ENCODE measurements around the gene ATG3.
"Not testable (repeated sequence)": the region's sequence is repeated elsewhere in the genome, so short reads cannot be mapped to it uniquely, and the experiment has no call there.

The ATG3 gene

GRCh38 chr3:112560721-112561483 is 860 bp downstream of the ATG3 start:
- peak; percentile 90 for DNase-seq (ENCODE audit: low read depth)

DNA sequence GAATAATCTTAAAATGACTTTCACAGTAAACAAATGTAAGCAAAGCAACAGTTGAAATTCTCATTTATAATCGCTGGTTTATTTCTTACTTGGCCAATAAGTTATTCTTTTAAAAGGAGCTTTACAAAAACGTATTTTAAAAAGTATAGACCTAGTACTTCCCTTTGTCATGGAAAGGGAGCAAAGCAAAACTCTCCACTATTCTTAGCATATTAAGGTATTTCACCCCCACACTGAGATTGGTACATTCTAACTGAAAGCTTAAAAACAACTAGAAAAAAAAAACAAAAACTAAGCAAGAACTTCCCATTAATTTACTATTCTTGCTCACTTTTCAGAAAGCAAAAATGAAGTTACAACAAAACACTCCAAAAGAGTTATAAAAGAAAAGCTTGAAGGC is 1.5 kb downstream of the ATG3 start:
- DNase-seq (ENCODE audit: low read depth), result no peak

- DNase-seq (ENCODE audit: low read depth), result no peak
Observed at GRCh38 chr3:112557976-112558375, 3.8 kb downstream of the ATG3 start.

- peak; percentile 13 for DNase-seq (ENCODE audit: low read depth)
Observed at GRCh38 chr3:112555535-112556170, 6.1 kb downstream of the ATG3 start.

DNA sequence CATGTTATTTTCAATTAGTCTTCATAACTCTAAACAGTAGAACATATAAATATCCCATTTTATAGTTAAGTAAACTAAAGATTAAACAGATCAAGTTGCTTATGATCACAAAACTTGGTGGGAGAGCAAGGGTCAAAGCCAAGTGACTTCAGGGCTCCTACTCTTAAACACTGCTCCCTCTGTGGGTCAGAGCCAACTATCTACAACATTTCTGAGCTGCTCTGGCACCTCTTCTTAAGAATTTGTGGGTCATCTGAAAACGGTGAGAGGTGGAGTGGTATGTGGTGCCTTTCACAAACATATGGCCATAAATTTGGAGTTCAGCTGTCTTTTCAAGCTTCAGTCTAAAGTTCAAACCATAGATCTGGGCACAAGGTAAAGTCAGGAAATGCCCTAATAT is 10.9 kb downstream of the ATG3 start:
- no peak for DNase-seq (ENCODE audit: low read depth)

DNA sequence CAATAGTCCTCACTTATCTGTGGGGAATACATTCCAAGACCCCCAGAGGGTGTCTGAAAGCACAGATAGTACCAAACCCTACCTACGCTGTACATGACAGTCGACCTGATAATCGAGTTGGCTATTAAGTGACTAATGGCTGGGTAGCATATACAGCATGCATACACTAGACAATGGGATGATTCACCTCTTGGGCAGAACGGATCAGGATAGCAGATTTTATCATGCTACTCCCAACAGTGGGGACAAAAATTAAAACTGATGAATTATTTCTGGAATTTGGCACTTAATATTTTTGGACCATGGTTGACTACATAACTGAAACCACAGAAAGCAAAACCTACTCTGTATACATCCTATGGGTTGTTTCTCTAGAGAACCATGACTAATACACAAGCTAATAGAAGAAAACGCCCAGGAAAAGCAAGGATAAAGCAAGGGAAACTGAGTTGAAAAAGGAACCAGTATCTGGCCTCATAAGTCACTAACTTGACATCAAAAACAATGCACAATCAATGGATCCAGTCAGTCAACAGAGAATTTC is 15.5 kb downstream of the ATG3 start:
- DNase-seq (ENCODE audit: low read depth), result no peak

GRCh38 chr3:112539825-112540650 is 21.7 kb downstream of the ATG3 start:
- DNase-seq (ENCODE audit: low read depth), result no peak

DNA sequence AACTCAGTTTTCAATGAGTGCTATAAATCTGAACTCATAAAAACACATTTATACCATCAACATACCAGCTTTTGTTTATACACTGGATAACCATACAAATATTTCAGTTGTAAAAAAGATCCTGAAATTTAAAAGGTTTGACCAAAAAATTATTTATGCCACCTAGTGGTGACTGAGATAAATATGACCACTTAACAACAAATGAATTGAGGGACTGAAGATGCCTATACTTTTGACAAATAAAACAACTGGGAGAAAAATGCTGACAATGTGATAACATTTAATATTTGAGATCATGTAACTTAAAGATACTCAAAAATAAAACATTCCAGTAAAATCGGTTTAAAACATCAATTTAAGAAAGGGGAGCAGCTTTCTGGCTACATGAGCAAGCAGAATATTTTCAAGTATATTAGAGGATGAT is 30.4 kb downstream of the ATG3 start:
- peak; percentile 37 for DNase-seq (ENCODE audit: low read depth)

DNA sequence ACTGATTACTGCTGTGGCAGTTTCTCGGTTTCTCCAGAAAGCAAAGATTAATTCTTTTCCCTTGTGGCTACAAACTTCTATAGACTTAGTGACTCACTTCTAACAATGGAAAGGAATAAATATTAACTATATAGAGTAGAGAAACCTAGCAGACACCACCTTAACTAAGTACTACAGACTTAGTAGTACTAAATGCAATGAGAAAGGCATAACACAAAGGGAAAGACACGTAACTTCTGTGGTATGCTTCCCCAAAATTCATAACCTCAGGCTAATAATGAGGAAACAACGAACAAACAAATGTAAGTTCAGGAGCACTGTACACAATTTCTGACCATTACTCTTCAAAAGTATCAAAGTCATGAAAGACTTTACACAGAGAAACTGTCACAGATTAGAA is 31.2 kb downstream of the ATG3 start:
- no peak for DNase-seq (ENCODE audit: low read depth)

GRCh38 chr3:112524127-112524526 is 37.6 kb downstream of the ATG3 start:
- not testable (repeated sequence) for DNase-seq (ENCODE audit: low read depth)

DNA sequence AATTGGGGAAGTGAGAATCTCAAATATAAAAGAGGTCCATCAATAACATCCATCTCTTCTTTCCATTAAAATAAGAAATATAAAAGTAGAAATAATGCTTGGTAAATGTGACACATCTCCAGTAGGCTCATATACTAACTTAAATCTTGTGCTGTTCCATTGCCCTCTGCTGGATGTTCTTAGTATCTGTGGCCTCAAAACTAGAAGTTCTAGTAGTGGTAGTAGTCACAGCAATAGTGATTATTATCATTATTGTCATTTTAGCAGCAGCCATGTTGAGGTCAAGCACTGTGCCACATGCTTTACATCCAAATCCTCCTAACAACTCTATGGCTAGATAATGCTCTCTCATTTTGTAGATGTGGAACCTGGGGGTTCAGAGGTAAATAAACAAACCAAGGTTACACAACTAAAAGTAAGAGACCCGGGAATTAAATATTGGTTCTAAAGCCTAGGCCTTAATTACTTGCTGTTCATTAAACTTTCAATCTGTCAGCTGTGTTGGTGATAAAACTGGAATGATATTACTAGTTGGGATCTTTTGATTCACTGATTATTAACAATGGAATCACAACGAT is 42.2 kb downstream of the ATG3 start:
- peak; percentile 77 for DNase-seq (ENCODE audit: low read depth)

DNA sequence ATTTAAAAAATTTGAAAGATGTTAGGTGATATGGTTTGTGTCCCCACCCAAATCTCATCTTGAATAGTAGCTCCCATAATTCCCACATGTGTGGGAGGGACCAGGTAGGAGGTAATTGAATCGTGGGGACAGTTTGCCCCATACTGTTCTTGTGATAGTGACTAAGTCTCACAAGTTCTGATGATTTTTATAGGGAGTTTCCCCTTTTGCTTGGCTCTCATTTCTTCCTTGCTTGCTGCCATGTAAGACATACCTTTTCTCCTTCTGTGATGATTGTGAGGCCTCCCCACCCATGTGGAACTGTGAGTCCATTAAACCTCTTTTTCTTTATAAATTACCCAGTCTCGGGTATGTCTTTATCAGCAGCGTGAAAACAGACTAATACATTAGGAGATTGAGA is 42.8 kb downstream of the ATG3 start:
- peak; percentile 21 for DNase-seq (ENCODE audit: low read depth)

DNA sequence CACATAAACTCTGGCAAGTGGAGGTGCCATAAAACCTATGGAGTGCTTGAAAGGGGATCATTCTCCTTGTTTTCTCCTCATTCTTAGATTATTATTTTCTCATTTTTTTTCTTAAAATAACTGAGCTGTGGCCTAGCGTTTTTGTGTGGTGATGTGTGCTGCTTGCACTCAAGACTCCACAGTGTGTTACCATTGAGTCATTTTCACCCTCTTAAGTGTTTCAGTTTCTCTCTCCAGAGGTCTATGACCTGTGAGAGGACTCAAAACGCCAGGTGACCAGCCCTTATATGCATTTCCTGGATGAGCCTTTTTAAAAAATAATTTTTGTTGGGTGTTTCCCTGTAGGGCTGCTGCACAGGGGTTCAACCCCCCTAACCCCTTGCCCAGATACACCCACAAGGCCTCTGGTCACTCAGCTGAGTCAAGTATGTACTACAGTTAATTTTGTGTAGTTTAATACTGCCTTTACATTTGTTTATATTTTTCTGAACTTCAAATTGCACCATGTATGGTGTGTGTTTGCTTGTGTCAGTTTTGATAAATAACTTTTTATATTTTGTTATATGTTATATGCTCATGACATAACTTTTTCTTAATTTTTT is 47.1 kb downstream of the ATG3 start:
- DNase-seq (ENCODE audit: low read depth), result peak; percentile 37

- DNase-seq (ENCODE audit: low read depth), result no peak
Observed at GRCh38 chr3:112512320-112512719, 49.4 kb downstream of the ATG3 start.

DNA sequence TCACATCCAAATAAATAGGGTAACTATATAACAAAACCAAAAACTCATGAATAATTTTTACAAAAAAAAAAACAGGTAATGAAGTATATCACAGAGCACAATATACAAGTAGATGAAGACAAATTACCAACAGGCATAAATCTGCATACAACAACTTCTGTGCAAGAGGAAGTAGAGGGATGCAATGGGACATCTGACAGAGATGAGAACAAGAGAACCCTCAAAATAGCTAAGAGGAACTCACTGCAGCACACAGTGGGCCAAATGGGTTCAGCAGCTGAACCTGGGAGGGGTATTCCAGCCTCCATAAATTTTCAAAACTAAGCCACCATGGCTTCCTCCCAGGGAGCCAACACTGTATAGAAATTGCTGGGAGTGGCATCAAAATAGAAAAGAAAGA is 52.9 kb downstream of the ATG3 start:
- no peak for DNase-seq (ENCODE audit: low read depth)

DNA sequence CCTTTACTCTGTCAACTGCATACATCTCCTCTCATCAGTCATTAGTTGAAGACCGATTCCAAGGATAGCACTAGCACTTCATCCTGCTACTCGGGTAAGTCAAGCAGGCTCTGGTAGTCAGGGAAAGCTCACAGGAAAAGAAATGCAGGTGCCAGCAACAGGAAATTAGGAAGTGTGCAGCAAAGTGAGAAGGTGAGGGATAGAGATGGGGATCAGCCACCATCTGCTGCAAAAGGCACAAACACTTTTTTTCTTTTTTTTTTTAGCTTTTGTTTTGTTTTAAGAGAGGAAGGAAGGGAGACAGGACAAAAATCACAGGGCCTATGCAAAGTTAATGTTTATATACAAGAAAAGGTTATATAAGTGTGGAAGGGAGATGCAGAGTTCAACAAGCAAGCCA is 53.5 kb downstream of the ATG3 start:
- peak; percentile 4 for DNase-seq (ENCODE audit: low read depth)

- no peak for DNase-seq (ENCODE audit: low read depth)
Observed at GRCh38 chr3:112505907-112506306, 55.9 kb downstream of the ATG3 start.

DNA sequence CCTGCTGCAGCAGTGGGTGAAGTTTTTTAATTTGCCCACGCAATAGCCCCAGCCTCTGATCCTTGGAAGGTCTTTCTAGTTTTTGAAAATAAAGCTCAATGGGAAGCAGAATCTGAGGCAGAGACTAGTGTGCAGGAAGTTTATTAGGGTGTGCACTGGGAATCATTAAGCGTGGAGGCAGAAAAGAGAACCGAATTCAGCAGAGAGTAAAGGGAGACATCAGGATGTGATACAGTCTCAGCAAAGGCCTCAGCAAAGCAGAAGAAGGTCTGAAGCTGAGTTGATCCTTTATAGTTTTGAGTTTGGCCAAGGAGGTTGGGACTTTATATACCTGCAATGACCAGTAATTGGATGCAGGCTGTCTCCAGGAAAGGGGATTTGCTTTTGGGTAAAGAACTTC is 57.6 kb downstream of the ATG3 start:
- DNase-seq (ENCODE audit: low read depth), result no peak

- DNase-seq (ENCODE audit: low read depth), result no peak
Observed at GRCh38 chr3:112503304-112503972, 58.3 kb downstream of the ATG3 start.

DNA sequence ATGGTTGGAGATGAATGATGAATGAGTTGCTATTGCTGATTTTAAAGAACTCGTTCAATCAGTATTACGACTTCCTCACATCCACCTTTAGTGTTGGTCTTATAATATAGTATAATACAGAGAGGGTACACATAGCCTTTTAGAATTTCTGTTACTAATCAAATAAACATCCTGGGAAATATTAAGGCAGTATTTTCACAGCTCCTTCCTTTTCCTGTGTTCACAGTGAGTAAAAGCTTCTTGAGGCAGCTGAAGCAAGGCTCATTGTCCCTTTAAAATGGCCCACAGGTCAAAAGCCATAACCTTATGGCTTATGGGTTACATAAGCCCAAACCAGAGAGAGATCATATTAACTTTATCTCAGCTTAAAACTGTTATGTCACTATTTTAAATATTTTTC is 61.1 kb downstream of the ATG3 start:
- no peak for DNase-seq (ENCODE audit: low read depth)
